Stomach (tissue), 4 donors: ENCODE data around the gene TTF2.

Experiments
- CTCF ChIP-seq, 7 experiments: fragments of 450-650 bp in 4 of 7; fragments of 200-600 bp in 3 of 7; sonication (generic) in 3 of 7; IDR thresholded peaks; one replicate each; pipeline ENCODE4 v1.5.1; 2016 to 2019; ENCODE audit warnings: antibody characterized with exemption in 7 of 7, control low read depth in 2 of 7, mild to moderate bottlenecking in 1 of 7
- POLR2A ChIP-seq, 4 donors: fragments of 450-650 bp; IDR thresholded peaks; one replicate each; pipeline ENCODE4 v1.6.1; 2016; ENCODE audit warnings: antibody characterized with exemption in 4 of 4, control low read depth in 2 of 4, mild to moderate bottlenecking in 1 of 4, moderate library complexity in 1 of 4
- POLR2AphosphoS5 ChIP-seq, 3 donors: sonication (generic); formaldehyde crosslinking; IDR thresholded peaks; one replicate each; pipeline ENCODE4 v1.6.1; 2016; ENCODE audit warnings: antibody characterized with exemption in 3 of 3

- TF ChIP-seq POLR2AphosphoS5 (IDR thresholded peaks at IDR 0.05) (no peak), CTCF (IDR thresholded peaks at IDR 0.05) (no peak), POLR2A (IDR thresholded peaks at IDR 0.05) (no peak)
Measured at GRCh38 chr1:117143172-117143571, 83.0 kb downstream of the TTF2 start.
